ENCODE results near the gene DAD1.

DNA sequence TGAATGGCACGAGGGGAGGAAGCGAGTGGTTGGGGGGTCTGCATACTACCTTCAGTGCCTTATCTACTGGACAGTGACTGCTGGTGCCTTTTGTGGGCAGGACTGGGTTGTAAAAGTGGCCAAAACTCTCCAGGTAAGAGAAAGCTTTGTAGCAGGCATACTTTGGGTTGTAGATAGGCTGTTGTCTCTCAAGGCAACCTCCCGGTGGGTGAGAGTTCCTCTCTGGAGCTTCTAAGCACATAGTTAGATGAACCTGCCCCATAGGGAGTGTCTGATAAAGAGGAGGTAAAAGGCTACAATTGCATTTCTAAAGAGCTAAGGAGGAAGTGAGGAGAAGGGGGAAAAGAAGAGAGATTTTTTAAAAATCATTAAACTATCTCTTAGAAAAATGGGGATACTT, 4.2 kb upstream of the DAD1 start:
- TF ChIP-seq EZH2phosphoT487 (IDR thresholded peaks at IDR 0.05; ENCODE audit: low read depth, severe bottlenecking, unreplicated experiment): no peak
- TF ChIP-seq, protein P1, sequence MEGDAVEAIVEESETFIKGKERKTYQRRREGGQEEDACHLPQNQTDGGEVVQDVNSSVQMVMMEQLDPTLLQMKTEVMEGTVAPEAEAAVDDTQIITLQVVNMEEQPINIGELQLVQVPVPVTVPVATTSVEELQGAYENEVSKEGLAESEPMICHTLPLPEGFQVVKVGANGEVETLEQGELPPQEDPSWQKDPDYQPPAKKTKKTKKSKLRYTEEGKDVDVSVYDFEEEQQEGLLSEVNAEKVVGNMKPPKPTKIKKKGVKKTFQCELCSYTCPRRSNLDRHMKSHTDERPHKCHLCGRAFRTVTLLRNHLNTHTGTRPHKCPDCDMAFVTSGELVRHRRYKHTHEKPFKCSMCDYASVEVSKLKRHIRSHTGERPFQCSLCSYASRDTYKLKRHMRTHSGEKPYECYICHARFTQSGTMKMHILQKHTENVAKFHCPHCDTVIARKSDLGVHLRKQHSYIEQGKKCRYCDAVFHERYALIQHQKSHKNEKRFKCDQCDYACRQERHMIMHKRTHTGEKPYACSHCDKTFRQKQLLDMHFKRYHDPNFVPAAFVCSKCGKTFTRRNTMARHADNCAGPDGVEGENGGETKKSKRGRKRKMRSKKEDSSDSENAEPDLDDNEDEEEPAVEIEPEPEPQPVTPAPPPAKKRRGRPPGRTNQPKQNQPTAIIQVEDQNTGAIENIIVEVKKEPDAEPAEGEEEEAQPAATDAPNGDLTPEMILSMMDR (IDR thresholded peaks at IDR 0.05; ENCODE audit: poor library complexity): no peak
